ENCODE results near the gene ARHGAP6. TPM values are rescaled to one million over a fixed set of nuclear protein-coding genes. Genes with fewer than 3 reads are reported as not detected.

Gene ARHGAP6
- total and polyA plus RNA-seq, 2 of the 4 experiments (the other 2 are of a cell fraction), result 1.4 to 1.8 TPM

DNA sequence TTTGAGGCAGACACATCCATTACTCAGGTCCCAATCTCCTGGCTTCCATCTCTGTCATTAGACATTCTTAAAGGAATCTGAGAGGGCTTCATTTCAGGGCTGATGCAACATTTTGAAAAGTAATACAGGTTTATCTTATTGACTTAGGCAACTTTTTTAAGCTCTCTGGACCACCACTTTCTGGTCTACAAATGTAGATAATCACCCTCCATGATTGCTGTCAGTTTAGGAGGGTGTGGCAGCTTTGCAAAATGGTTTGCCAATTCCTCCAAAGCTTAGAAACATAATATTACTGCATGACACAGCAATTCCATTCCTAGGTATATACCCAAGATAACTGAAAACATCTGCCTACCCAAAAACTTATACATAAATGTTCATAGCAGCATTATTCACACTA, 77.6 kb downstream of the ARHGAP6 start:
- POLR2A ChIA-PET (ENCODE audit: unreplicated experiment), result no interaction called here

More for the DNA sequence above, 77.6 kb downstream of the ARHGAP6 start:
- intact Hi-C loops (cut with micrococcal nuclease) (no loop called here), in situ Hi-C loops (cut with MboI; ENCODE audit: low sequenced_read_pairs) (no loop called here), dilution Hi-C loops (cut with HindIII; ENCODE audit: low sequenced_read_pairs, unreplicated experiment) (no loop called here)
- Histone ChIP-seq H3K23ac (ENCODE audit: low read depth, low read length) (no peak overlapping the region), H3K4me2 (ENCODE audit: low read depth, low read length) (no peak overlapping the region), H2BK15ac (ENCODE audit: low read depth, low read length) (no peak overlapping the region), H2AFZ (replicated peaks; ENCODE audit: low read length, poor library complexity) (no peak overlapping the region), H3K4me3 (ENCODE audit: insufficient read depth, low read depth, low read length) (no peak overlapping the region), H2AK9ac (replicated peaks; ENCODE audit: low read depth, low read length, poor library complexity) (no peak overlapping the region), H3K36me3 (ENCODE audit: control insufficient read depth, insufficient read depth, low read length) (no peaks in the 10 kb centered on the region), H4K20me1 (ENCODE audit: insufficient read depth, low read length) (no peaks in the 10 kb centered on the region), H2BK20ac (ENCODE audit: low read depth, low read length) (no peak overlapping the region), H3K9me3 (ENCODE audit: control insufficient read depth, insufficient read depth, low read length) (no peaks in the 10 kb centered on the region), H3K79me1 (ENCODE audit: low read depth in 1 of 2, low read length in 2 of 2) (no peaks in the 10 kb centered on the region), H2BK5ac (ENCODE audit: low read depth, low read length, poor library complexity, severe bottlenecking) (no peak overlapping the region), H3K9me1 (ENCODE audit: insufficient read depth, low read length) (no peaks in the 10 kb centered on the region), H4K5ac (ENCODE audit: low read depth, low read length) (no peak overlapping the region), H3K27me3 (ENCODE audit: control insufficient read depth, insufficient read depth, low read length) (no peaks in the 10 kb centered on the region), H3K56ac (ENCODE audit: extremely low read depth, insufficient read depth, low read length) (no peak overlapping the region), H3K4me1 (ENCODE audit: control insufficient read depth, insufficient read depth, low read length) (no peaks in the 10 kb centered on the region), H3K18ac (ENCODE audit: low read depth, low read length) (no peak overlapping the region), H3K9ac (ENCODE audit: low read depth, low read length) (no peak overlapping the region), H3K14ac (replicated peaks; ENCODE audit: low read depth, low read length) (no peak overlapping the region), H2BK120ac (ENCODE audit: low read depth, low read length) (no peak overlapping the region), H3K27ac (ENCODE audit: insufficient read depth, low read length) (no peak overlapping the region), H4K91ac (ENCODE audit: insufficient read depth, low read depth, low read length) (no peak overlapping the region), H4K8ac (ENCODE audit: low read depth in 2 of 2, low read length in 2 of 2) (no peak overlapping the region), H3K4ac (ENCODE audit: low read depth, low read length) (no peak overlapping the region), H2AK5ac (ENCODE audit: low read depth, low read length) (no peak overlapping the region)
- CTCF ChIA-PET, result no interaction called here
- DNase-seq (no peak), ATAC-seq (ENCODE audit: low read depth) (no peak)
- TF ChIP-seq FOS (IDR thresholded peaks at IDR 0.05; ENCODE audit: low read depth, low read length), result no peak
- TF ChIP-seq ELK1 (IDR thresholded peaks at IDR 0.05; ENCODE audit: borderline replicate concordance, low read depth, low read length), result no peak
- TF ChIP-seq MAFK (IDR thresholded peaks at IDR 0.05; ENCODE audit: low read depth, low read length), result no peak
- no peak for TF ChIP-seq CTCF (conservative IDR thresholded peaks at IDR 0.05; ENCODE audit: low read depth, low read length)
- TF ChIP-seq MXI1 (IDR thresholded peaks at IDR 0.05; ENCODE audit: borderline replicate concordance, low read depth, low read length), result no peak
- no peak for TF ChIP-seq RCOR1 (IDR thresholded peaks at IDR 0.05; ENCODE audit: insufficient replicate concordance, low read length)
- TF ChIP-seq RAD21 (IDR thresholded peaks at IDR 0.05; ENCODE audit: low read length), result no peak
- BruUV-seq (replicated peaks), result no TSS peak
